ENCODE data around the gene FASTKD2.
"Not testable (repeated sequence)": the region's sequence is repeated elsewhere in the genome, so short reads cannot be mapped to it uniquely, and the experiment has no call there.

Gene FASTKD2

GRCh38 chr2:206790311-206790935 lies 25.0 kb downstream of the FASTKD2 start:
- in situ Hi-C loops (cut with MboI; ENCODE audit: low sequenced_read_pairs): loop anchor here (10.0 kb wide), 1 partner anchor 684 kb away; no protein-coding TSS in a partner anchor

- in situ Hi-C loops (cut with MboI; ENCODE audit: low sequenced_read_pairs): loop anchor here (10.0 kb wide), 1 partner anchor 682 kb away; no protein-coding TSS in a partner anchor
Observed at GRCh38 chr2:206792645-206793044, 27.2 kb downstream of the FASTKD2 start.

DNA sequence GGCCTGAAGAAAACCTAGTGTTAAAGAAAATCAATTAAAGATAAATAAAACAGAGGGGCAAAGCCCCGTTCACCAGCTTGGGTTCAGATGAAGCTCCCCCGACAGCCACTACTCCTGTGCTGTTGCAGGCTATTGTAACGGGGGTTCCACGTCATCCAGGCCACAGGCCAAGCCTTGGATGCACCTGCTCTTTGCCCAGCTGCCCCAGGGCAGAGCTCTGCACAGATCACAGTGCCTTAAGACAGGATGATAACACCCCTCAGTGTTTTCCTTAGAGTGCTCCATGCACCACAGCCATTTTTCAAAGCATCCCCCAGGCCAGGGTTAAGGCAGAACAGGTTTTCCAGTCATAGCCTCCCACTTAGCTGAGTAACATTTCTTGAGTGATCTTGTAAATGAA lies 32.0 kb downstream of the FASTKD2 start:
- in situ Hi-C loops (cut with MboI; ENCODE audit: low sequenced_read_pairs): loop anchor here (10.0 kb wide), 1 partner anchor 677 kb away; no protein-coding TSS in a partner anchor

DNA sequence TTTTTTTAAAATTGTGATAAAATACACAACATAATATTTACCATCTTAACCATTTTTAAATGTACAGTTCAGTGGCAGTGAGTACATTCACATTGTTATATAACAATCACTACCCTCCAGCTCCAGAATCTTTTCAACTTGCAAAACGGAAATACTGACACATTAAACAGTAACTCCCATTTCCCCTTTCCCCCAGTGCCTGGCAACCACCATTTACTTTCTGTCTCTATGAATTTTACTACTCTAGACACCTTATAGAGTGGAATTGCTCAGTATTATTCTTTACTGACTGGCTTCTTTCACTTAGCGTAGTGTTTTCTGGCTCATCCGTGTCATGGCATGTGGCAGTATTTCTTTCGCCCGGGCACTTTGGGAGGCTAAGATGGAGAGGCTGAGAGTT lies 32.6 kb downstream of the FASTKD2 start:
- in situ Hi-C loops (cut with MboI; ENCODE audit: low sequenced_read_pairs): loop anchor here (10.0 kb wide), 1 partner anchor 677 kb away; no protein-coding TSS in a partner anchor

- in situ Hi-C loops (cut with MboI; ENCODE audit: low sequenced_read_pairs): loop anchor here (10.0 kb wide), 1 partner anchor 676 kb away; no protein-coding TSS in a partner anchor
Observed at GRCh38 chr2:206799083-206799482, 33.7 kb downstream of the FASTKD2 start.

- in situ Hi-C loops (cut with MboI; ENCODE audit: low sequenced_read_pairs): no loop called here
Observed at GRCh38 chr2:206800506-206801417, 35.4 kb downstream of the FASTKD2 start.

GRCh38 chr2:206801418-206802189 lies 36.2 kb downstream of the FASTKD2 start:
- in situ Hi-C loops (cut with MboI; ENCODE audit: low sequenced_read_pairs): no loop called here

DNA sequence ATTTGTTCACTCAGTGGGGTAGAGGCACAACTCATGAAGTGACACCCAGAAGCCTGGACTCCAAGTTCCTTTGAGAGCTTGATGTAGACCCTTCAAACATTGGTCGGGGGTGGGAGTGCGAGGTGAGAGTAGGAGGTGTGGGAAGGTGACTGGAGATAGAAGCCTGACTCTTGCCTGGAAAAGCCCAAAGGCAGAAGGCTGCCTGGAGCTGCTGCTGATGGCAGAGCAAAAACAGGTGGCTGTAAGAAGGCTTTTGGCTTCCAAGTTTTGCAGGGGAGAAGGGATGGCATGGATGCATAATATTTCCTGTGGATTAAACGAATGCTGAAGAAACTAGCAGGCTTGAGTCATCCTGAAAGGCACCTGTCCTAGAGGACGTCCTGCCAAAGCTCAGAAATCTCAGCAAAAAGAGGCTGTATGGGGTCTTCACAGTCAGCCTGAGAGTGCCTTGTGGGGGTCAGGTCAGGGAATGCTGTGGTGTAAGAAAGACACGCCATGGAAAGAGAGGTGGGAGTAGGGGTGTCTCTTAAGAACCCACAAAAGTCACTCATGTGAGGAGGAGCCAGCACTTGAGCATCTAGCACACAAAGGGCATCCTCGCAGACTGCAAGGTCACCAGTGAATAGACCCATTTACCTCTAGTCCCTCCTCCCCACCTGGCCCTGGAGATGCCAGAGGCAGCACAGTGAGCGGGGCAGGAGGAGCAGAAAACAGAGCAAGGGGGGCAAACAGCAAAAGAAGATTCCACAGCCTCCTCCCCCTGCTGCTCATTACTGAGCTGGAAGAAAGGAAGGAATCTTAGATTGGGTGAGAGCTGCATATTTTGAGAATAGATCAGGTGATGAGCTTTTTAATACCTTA lies 37.5 kb downstream of the FASTKD2 start:
- in situ Hi-C loops (cut with MboI; ENCODE audit: low sequenced_read_pairs): no loop called here

DNA sequence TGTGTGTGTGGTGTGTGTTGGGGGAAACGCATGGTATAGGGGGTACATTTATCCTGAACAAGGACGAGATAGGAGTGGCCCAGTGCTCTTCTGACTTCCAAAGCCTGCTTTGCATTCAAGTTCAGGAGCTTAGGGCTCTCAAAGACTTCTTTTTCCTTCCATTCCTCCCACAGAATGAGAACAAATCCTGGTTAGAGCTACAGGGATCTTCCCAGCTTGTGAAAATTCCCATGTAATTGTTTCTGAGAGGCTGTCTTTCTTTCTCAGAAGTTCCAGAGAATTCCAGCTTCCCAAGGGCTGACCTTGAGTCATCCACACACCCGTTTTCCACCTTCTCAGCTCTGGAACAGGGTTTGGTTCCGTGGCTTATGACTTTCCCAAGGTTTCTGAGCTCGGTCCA lies 38.9 kb downstream of the FASTKD2 start:
- in situ Hi-C loops (cut with MboI; ENCODE audit: low sequenced_read_pairs): no loop called here

DNA sequence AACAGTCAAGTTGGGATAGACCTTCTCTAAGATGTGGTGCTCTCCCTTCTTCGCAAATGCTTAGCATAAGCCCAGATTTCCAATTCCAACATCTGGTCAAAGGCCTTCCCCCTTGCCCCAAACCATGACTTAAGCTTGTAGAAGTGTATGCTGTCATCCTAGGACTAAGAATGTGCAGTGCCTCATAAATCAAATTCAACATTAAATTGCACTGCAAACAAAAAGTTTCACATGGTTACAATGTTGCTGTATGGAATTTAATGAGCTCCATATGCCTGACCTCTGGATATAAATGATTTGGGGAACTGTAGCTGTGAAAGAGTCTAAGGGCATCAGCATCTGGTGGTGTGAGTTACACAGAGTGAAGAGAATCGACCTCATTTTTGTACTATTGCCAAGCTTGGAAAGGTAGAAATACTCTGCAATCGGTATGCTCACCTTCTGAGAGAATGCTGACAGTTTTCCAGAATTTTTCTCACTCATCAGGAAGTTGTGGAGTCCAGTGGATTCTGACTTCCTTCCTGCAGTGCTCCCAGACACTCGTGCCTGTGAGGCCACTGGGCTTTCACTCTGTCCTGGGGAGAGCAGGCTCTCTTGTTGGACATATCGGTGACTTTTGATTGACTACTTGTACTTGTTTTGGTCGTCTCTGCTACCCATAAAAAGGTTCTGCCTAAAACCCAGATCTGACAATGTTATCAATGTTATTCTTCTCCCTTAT lies 40.6 kb downstream of the FASTKD2 start:
- in situ Hi-C loops (cut with MboI; ENCODE audit: low sequenced_read_pairs): no loop called here

DNA sequence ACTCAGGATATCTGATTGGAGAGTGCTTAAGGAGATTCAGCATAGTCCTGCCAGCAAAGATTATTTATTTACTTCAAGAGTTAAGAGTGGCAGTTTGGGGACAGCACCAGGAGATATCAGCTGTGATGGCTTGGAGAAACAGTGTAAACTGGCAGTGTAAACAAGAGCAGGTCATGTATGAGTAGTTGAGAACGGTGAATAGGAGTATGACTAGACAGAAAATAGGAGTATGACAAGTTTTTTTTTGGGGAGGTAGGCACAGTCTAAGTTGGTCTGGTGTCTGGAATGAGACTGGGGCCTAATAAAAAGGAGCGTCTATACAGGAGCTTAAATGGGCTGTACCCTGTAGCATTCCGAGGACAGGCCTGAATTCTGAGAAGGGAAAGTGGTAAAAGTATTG lies 42.2 kb downstream of the FASTKD2 start:
- in situ Hi-C loops (cut with MboI; ENCODE audit: low sequenced_read_pairs): not testable (repeated sequence)

GRCh38 chr2:206812471-206812870 lies 47.1 kb downstream of the FASTKD2 start:
- in situ Hi-C loops (cut with MboI; ENCODE audit: low sequenced_read_pairs): not testable (repeated sequence)

GRCh38 chr2:206814498-206814897 lies 49.1 kb downstream of the FASTKD2 start:
- in situ Hi-C loops (cut with MboI; ENCODE audit: low sequenced_read_pairs): no loop called here

GRCh38 chr2:206820807-206821206 lies 55.4 kb downstream of the FASTKD2 start:
- in situ Hi-C loops (cut with MboI; ENCODE audit: low sequenced_read_pairs): no loop called here

GRCh38 chr2:206823178-206823577 lies 57.8 kb downstream of the FASTKD2 start:
- in situ Hi-C loops (cut with MboI; ENCODE audit: low sequenced_read_pairs): no loop called here

DNA sequence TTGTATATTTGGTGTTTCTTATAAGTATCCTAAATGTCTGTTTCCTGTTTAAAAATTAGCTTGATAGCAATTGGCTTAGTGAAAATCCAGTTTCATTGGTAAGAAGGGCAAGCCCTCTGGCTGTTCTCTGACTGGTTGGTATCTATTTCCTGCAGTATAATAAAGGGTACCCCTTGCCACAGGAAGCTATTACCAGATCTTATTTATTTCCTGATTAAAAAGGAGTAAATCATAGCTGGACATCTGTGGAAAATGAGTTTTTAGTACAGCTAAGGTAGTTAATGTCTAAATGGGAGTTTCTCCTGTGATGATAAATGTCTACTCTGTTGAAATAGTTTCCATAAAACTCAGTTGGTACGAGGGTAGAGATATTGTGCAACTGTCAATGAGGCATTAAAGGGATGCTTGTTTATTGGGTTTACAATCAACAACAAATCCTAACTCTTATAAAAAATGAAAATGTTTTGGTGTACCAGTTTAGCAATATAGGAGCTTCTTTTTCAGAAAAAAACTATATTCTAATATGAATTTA lies 58.7 kb downstream of the FASTKD2 start:
- in situ Hi-C loops (cut with MboI; ENCODE audit: low sequenced_read_pairs): no loop called here

DNA sequence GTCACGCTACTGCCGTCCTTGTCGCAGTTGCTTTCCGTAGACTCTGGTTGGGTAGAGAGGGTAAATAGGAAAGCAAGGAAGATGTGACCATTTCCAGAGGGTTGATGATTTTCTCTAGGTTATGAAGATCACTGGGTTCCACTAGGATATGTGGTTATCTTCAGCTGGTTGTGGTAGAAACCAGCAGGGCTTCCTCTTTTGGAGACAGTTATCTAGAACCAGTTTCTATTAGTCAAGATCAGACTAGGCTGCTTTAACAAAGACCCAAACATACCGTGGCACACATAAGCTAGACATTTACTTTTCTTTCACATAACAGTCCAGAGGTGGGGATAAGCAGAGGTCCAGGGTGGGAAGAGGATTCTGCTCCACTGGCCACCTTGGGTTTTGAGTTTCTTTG lies 59.6 kb downstream of the FASTKD2 start:
- in situ Hi-C loops (cut with MboI; ENCODE audit: low sequenced_read_pairs): no loop called here

DNA sequence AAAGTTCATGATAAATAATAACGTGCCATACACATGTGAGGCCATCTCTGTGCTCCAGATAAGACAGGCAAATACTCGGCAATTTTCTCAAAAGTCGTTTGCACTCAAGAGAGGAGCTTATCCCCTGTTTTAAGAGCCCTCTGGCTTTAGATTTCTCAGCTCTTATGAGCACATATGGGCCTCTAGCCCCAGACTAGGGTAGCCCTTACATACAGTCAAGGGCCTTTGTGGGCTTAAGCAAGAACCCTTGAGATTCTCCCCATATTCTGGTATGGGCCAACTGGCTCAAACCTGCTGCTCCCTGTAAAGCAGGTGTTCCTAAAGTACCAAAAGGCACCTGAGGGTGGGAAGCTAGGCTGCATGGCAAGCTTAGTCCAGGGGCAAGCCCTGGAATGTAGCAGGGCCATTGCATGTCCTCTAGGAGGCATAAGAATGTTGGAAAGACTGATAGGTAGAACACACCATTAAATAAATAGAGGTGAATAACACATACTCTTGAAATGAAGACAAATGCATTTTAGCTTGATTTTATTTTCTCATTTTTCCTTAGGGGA lies 66.1 kb downstream of the FASTKD2 start:
- in situ Hi-C loops (cut with MboI; ENCODE audit: low sequenced_read_pairs): no loop called here

- in situ Hi-C loops (cut with MboI; ENCODE audit: low sequenced_read_pairs): no loop called here
Observed at GRCh38 chr2:206832873-206833272, 67.5 kb downstream of the FASTKD2 start.

Measured in HL-60/S4 treated with phorbol 12-myristate 13-acetate at 8.2 ng/mL for 4 days and 3 days (cell line).